Measurements from ENCODE around the gene ANKDD1B.
A peak's percentile ranks its signal among the peaks of the same experiment; 100 is the strongest.

The ANKDD1B gene

DNA sequence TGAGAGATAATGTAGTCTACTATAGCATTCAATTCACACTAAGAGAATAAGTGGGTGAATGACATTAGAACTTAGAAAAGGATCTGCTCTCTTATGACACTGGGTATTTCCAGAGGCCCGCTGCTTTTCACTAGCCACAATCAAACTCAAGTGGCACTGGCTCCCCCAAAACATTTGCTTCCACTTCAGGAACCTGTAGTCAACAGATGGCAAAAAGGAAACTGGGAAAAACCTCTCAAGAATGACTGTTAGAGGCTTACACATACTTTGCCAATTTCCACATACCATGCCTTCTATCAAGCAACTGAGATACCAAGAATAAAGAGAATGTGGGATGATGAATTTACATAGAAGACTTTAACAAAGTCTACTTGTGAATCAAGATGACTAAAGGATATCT, 94.8 kb downstream of the ANKDD1B start:
- ATAC-seq (no peak), DNase-seq (no peak)

DNA sequence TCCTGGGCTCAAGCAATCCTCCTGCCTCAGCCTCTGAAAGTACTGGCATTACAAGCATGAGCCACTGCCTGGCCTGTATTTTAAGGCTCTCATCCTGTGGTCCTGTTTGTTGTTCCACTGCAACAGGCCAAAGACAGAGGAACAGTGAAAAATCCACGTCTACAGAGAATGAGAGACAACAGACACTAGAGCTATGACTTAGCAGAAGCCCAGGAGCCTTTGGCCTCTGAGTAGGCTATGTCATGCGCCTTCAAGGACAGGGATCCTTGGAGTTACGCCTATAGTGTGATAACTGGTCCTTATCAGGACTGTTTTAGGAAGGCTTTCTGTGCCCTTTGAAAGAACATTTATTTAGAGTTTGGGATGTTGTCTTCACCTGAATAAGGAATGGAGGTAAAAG, 95.5 kb downstream of the ANKDD1B start:
- ATAC-seq, result no peak
- no peak for DNase-seq

DNA sequence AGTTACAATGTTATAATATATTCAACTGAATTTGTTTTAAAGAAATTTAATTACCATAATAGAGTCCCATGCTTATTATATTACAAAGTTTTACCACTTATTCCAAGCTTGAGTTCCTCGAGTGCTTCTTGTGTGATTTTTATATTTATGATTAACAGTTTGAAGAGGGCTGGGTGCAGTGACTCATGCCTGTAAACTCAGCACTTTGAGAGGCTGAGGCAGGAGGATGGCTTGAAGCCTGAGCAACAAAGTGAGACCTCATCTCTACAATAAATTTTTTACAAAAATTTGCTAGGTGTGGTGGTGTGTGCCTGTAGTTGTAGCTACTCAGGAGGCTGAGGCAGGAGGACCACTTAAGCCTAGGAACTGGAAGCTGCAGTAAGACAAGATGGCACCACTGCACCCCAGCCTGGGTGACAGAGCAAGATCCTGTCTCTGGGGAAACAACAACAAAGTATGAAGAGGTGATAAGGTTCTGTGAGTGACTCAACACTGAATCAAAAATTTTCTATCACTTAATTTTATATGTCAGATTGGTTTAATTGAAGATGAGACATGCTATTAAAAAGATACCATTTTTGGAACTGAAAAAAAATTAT, 96.8 kb downstream of the ANKDD1B start:
- ATAC-seq (no peak), DNase-seq (no peak)

DNA sequence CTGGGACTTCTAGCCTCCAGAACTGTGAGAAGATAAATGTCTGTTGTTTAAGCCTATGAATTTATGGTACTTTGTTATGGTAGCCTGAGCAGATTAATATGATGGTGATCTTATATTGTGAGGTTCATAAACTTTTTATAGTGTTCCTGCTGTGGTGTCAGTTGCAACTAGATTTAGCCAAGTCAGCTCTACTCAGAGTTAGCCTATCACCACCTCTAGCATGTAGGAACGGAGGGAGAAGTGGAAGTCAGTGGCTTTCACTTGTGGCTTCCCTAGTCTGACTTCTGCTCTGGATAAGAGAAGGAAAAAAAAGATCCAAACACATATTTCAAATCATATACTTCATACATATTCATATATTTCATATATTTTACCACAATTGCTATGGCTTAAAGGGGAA, 99.4 kb downstream of the ANKDD1B start:
- ATAC-seq, result no peak

DNA sequence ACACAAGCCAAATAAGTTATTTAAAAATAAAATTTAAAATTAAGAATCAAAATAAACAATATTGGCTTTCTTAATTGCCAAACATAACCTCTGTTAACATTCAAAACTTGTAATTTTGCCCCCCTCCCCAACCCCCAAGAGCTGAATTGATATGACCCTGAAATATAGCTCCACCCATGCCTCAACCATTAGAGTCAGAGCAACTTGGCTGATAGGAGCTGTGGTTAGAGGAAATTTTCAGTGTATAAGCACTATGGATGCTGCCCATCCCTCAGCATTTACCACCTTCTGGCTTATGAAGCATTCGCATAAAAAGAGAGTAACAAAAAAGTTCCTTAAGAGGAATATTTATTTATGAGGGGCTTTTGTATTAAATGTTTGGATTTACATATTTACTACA, 99.9 kb downstream of the ANKDD1B start:
- ATAC-seq, result no peak
- DNase-seq, result no peak

More for the DNA sequence above, 99.4 kb downstream of the ANKDD1B start:
- no peak for DNase-seq

DNA sequence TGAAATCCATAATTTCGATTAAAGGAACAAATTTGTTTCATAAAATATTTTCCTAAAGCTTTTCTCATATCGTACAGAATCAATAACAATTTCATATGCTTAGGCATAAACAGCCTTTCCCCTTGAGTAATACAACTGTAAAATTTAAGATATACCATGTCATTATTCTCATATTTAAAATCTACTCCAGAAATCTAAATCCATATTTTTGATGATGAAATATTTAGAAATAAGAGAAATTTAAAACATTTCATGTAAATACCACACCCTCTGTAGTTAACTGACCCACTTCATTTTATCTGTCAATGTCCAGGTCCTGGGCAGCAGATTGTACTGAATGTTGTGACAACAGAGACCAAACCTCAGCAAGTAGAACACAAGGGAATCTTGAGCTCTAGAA, 100.8 kb downstream of the ANKDD1B start:
- no peak for ATAC-seq
- DNase-seq, result no peak

DNA sequence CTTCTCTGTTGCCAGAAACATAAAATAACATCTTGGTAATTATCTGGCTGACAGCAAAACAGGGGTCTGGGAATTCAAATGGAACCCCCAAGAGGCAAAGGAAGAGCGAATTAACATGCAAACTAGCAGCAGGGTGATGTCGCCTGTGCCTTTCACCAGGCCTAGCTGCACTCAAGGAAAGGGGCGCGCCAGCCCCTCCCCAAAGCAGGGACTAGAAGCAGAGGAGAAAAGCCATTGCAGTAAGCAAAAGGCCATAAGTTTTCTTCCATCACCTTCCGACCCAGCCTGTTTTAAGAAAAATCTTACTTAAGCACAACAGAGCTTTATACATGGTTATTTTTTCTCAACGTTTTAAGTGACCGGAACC, 105.4 kb downstream of the ANKDD1B start:
- no peak for ATAC-seq
- no peak for DNase-seq

DNA sequence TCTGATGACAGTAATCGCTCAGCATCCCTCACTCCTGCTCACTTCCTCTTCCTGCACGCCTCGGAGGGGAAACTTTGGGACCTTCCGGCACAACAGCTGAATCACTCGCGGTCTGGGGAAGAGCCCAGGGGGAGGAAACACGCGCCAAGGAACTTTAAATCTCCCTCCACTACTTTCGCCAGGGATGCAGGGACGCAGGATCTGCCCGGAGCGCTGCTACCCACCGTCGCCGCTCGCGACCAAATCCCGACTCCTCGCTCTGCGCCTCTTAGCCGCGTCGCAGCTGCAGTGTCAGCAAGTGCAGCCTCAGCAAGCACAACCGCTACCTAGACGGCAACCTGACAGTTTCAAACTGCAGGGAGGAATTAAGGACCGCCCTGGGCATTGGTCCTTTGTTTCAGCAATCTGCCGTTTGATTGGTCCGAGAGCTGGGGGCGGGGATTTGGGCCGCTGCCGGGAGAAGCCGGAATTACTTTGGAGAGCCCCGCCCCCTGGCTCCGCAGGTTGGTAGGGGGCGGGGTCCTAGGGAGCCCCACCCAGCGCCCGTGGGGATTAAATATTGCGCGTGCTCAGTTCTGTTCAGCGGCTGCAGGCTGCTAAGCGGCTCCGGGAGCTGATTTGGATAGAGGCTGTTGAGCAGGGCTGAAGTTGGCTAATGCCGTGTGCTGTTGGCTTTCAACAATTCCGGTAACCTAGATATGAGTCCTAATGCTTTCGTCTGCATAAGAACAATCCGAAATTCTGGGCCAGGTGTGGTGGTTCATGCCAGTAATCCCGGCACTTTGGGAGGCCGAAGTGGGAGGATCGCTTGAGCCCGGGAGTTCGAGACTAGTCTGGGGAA, 106.0 kb downstream of the ANKDD1B start, which contains the start of gene POC5:
Gene POC5 (minus strand): TSS at position 356 of the 841 bp plus-strand sequence. CDS start 4,500 bp downstream, outside the sequence.
- DNase-seq, result peak; percentile 98
- peak; percentile 94 for ATAC-seq

DNA sequence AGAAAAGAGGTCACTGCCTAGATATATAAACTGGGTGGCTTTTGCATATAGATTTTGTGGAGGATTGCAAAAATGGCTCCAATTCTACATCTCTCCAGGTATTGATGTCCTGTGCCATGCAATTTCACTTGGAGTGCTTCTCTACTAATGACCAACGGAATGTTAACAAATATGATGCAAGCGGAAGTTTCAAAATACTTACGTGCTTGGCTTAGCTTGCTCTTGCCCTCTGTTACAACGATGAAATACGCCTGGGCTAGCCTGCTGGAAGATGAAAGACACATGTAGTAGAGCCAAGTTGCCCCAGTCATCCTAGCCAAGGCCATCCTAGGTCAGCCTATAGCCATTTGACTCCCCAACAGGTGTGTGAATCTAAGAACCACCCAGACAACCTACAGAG, 109.6 kb downstream of the ANKDD1B start:
- ATAC-seq, result no peak
- DNase-seq, result no peak

All from stimulated activated naive CD8-positive, alpha-beta T cell treated with anti-CD3 and anti-CD28 coated beads, Interleukin-15, Interleukin-2, amounts not matched to agents 100 U/mL and 50 U/mL, for 24 hours (primary cell).